ENCODE data around the gene EMD.

GRCh38 chrX:154399527-154400368 is 20.7 kb downstream of the EMD start:
- TF ChIP-seq, protein P1, sequence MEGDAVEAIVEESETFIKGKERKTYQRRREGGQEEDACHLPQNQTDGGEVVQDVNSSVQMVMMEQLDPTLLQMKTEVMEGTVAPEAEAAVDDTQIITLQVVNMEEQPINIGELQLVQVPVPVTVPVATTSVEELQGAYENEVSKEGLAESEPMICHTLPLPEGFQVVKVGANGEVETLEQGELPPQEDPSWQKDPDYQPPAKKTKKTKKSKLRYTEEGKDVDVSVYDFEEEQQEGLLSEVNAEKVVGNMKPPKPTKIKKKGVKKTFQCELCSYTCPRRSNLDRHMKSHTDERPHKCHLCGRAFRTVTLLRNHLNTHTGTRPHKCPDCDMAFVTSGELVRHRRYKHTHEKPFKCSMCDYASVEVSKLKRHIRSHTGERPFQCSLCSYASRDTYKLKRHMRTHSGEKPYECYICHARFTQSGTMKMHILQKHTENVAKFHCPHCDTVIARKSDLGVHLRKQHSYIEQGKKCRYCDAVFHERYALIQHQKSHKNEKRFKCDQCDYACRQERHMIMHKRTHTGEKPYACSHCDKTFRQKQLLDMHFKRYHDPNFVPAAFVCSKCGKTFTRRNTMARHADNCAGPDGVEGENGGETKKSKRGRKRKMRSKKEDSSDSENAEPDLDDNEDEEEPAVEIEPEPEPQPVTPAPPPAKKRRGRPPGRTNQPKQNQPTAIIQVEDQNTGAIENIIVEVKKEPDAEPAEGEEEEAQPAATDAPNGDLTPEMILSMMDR (IDR thresholded peaks at IDR 0.05; ENCODE audit: low read length) = no peak
- TF ChIP-seq EZH2phosphoT487 (IDR thresholded peaks at IDR 0.05; ENCODE audit: low read length) = no peak

All from MM.1S (cell line).